ENCODE data around the gene NELFE.
"Not testable (repeated sequence)": the region's sequence is repeated elsewhere in the genome, so short reads cannot be mapped to it uniquely, and the experiment has no call there.

- not testable (repeated sequence) for TF ChIP-seq CTCF (optimal IDR thresholded peaks at IDR 0.05 in 1 of 3, IDR thresholded peaks at IDR 0.05 in 1 of 3, conservative IDR thresholded peaks at IDR 0.05 in 1 of 3; ENCODE audit: extremely low read depth in 1 of 3, insufficient read depth in 2 of 3, low read length in 3 of 3); EZH2 (IDR thresholded peaks at IDR 0.05; ENCODE audit: low read length)
Measured at GRCh38 chr6:32004864-32005537, 46.2 kb upstream of the NELFE start.

Data from keratinocyte (primary cell).